K562 (cell line): ENCODE results near the gene MAGI2. TPM values are rescaled to one million over a fixed set of nuclear protein-coding genes. Genes with fewer than 3 reads are reported as not detected.

Source experiments
- ATAC-seq: fragments of 200-7000 bp; cut with Tn5 transposase; 3 replicates; pipeline ENCODE4 v1.9.1; 2020; ENCODE audit warnings: moderate library complexity
- BruUV-seq: library from RNA; stranded (reverse); fragments of 400-500 nt; replicated peaks from 2 replicates; lab custom pipeline; 2021; lab: Mats Ljungman, UMichigan
- CTCF ChIA-PET: fragments of 300-600 bp; formaldehyde crosslinking; extraction: SDS; loops from one replicate; lab custom pipeline; 2021; ENCODE audit warnings: low intra/inter-chr PET ratio; lab: Yijun Ruan, JAX
- POLR2A ChIA-PET: fragments of 300-600, 350-650 bp; sonication (Branson Sonifier 250); formaldehyde crosslinking; extraction: SDS; loops from one replicate; lab custom pipeline; 2021; ENCODE audit warnings: antibody characterized with exemption, inconsistent platforms; lab: Yijun Ruan, JAX
- DNase-seq, 4 experiments: peaks; one replicate each; pipeline versions ENCODE4 v3.0.0 to v3.0.0-alpha.2; 2011 to 2018; ENCODE audit warnings: low spot score in 3 of 4, mixed read lengths in 3 of 4; ENCODE audit errors: extremely low read depth in 1 of 4
- FAIRE-seq: peaks from 2 replicates; lab custom pipeline; 2011; peaks lifted over from hg19 to GRCh38; lab: Jason Lieb, UNC
- H2AFZ ChIP-seq: 2 replicates; pipeline ENCODE4 v1.6.0; 2011; ENCODE audit warnings: low read depth, low read length, control low read depth, inconsistent platforms
- H3K27ac ChIP-seq: fragments of 200-600 bp; 3 replicates; pipeline ENCODE4 v1.8.0; 2011; ENCODE audit warnings: low read depth, mild to moderate bottlenecking, control low read depth, inconsistent platforms, low read length, moderate library complexity, mixed read lengths; ENCODE audit errors: extremely low read depth
- H3K27me3 ChIP-seq, 2 experiments: fragments of 300-600 bp in 1 of 2; 2 replicates in 1 of 2; 3 replicates in 1 of 2; pipeline versions ENCODE4 v1.6.0 to v1.8.0; 2011; ENCODE audit warnings: inconsistent platforms in 2 of 2, low read length in 2 of 2, mild to moderate bottlenecking in 1 of 2, mixed read lengths in 1 of 2, moderate library complexity in 1 of 2; ENCODE audit not compliant: control insufficient read depth in 2 of 2, insufficient read depth in 2 of 2
- H3K36me3 ChIP-seq: fragments of 300-600 bp; 3 replicates; pipeline ENCODE4 v1.8.0; 2011; ENCODE audit warnings: mild to moderate bottlenecking, low read length, inconsistent platforms; ENCODE audit not compliant: control insufficient read depth, insufficient read depth
- H3K4me1 ChIP-seq, 2 experiments: fragments of 200-600 bp in 1 of 2; replicated peaks in 1 of 2; 2 replicates in 1 of 2; 3 replicates in 1 of 2; pipeline versions ENCODE4 v1.5.1 to v1.8.0; 2011; ENCODE audit warnings: inconsistent platforms in 2 of 2, low read length in 2 of 2, mild to moderate bottlenecking in 1 of 2, mixed read lengths in 1 of 2, moderate library complexity in 1 of 2; ENCODE audit not compliant: control insufficient read depth in 2 of 2, insufficient read depth in 2 of 2
- H3K4me2 ChIP-seq: 2 replicates; pipeline ENCODE4 v1.6.1; 2011; ENCODE audit warnings: low read length, control low read depth, inconsistent platforms, mixed read lengths; ENCODE audit not compliant: insufficient read depth
- H3K4me3 ChIP-seq: fragments of 200-600 bp; sonication (generic), shearing (Covaris generic); 2 replicates; pipeline ENCODE4 v1.5.1; 2016; ENCODE audit warnings: control low read depth, inconsistent platforms
- H3K79me2 ChIP-seq: fragments of 200-600 bp; 3 replicates; pipeline ENCODE4 v1.8.0; 2011; ENCODE audit warnings: low read length, inconsistent platforms; ENCODE audit not compliant: control insufficient read depth, insufficient read depth
- H3K9ac ChIP-seq, 2 experiments: 2 replicates each; pipeline versions ENCODE4 v1.6.0 to v1.6.1; 2011; ENCODE audit warnings: low read depth in 2 of 2, low read length in 2 of 2, control low read depth in 1 of 2, inconsistent platforms in 1 of 2, mild to moderate bottlenecking in 1 of 2, mixed read lengths in 1 of 2; ENCODE audit not compliant: insufficient read depth in 1 of 2
- H3K9me1 ChIP-seq: one replicate; pipeline ENCODE4 v1.6.0; 2011; ENCODE audit warnings: inconsistent platforms, mild to moderate bottlenecking, low read length, moderate library complexity; ENCODE audit not compliant: control insufficient read depth, insufficient read depth
- H3K9me3 ChIP-seq: replicated peaks from 2 replicates; pipeline ENCODE4 v1.5.1; 2011; ENCODE audit warnings: low read depth, low read length, inconsistent platforms; ENCODE audit not compliant: control insufficient read depth, insufficient read depth
- H4K20me1 ChIP-seq: replicated peaks from 2 replicates; pipeline ENCODE4 v1.6.1; 2011; ENCODE audit warnings: low read length, inconsistent platforms, mixed read lengths; ENCODE audit not compliant: control insufficient read depth, insufficient read depth
- ADNP ChIP-seq: fragments of 200-800 bp; sonication (Bioruptor generic); IDR thresholded peaks from 2 replicates; pipeline ENCODE4 v1.6.1; 2016; ENCODE audit warnings: missing genetic modification characterization, missing compliant biosample characterization
- ATF2 ChIP-seq: sonication (generic); formaldehyde crosslinking; IDR thresholded peaks from 2 replicates; pipeline ENCODE4 v1.8.1; 2022; ENCODE audit warnings: missing genetic modification reagents
- KAT8 ChIP-seq: fragments of 450-650 bp; IDR thresholded peaks from 2 replicates; pipeline ENCODE4 v1.6.1; 2016; ENCODE audit warnings: low read depth, mild to moderate bottlenecking
- KLF10 ChIP-seq: fragments of 250-450 bp; sonication (Bioruptor Pico); IDR thresholded peaks from 2 replicates; pipeline ENCODE4 v1.6.1; 2021; ENCODE audit warnings: matching md5 sums
- LEF1 ChIP-seq: fragments of 450-650 bp; IDR thresholded peaks from 2 replicates; pipeline ENCODE4 v1.6.1; 2016; ENCODE audit warnings: mild to moderate bottlenecking
- NEUROD1 ChIP-seq: fragments of 150-350 bp; IDR thresholded peaks from 2 replicates; pipeline ENCODE4 v1.6.1; 2014; ENCODE audit warnings: borderline replicate concordance, low read length, low read depth; ENCODE audit not compliant: partially characterized antibody
- ZBTB1 ChIP-seq: sonication (generic); formaldehyde crosslinking; IDR thresholded peaks from 2 replicates; pipeline ENCODE4 v1.8.1; 2023; ENCODE audit warnings: missing genetic modification reagents, low read depth, mild to moderate bottlenecking, borderline replicate concordance
- ZBTB11 ChIP-seq, 3 experiments: fragments of 200-800 bp in 1 of 3; fragments of 250-450 bp in 1 of 3; fragments of 450-650 bp in 1 of 3; sonication (Bioruptor Pico) in 1 of 3; sonication (Bioruptor generic) in 1 of 3; formaldehyde crosslinking in 1 of 3; IDR thresholded peaks; 2 replicates each; pipeline versions ENCODE4 v1.6.1 to v1.8.0; 2016 to 2022; ENCODE audit warnings: mild to moderate bottlenecking in 2 of 3, missing genetic modification characterization in 2 of 3, missing compliant biosample characterization in 1 of 3, moderate library complexity in 1 of 3
- ZNF280A ChIP-seq: fragments of 450-650 bp; IDR thresholded peaks from 2 replicates; pipeline ENCODE4 v1.6.1; 2018; ENCODE audit warnings: mild to moderate bottlenecking, low read depth; ENCODE audit not compliant: partially characterized antibody
- WGBS: fragments of 100-300 bp; shearing (Covaris generic); methylation state at CpG from one replicate; pipeline ENCODE4 v1.1.6; 2016; ENCODE audit warnings: low coverage, mixed read lengths; ENCODE audit not compliant: insufficient coverage; ENCODE audit errors: missing lambda C conversion rate; 5-methylcytosine and 5-hydroxymethylcytosine counted together
- in situ Hi-C: fragments of 300-500 bp; cut with MboI; formaldehyde crosslinking; loops from 4 replicates; pipeline ENCODE4 v1.15.0; 2018; ENCODE audit warnings: inconsistent platforms, mixed read lengths
- intact Hi-C: fragments of 100-400 bp; cut with micrococcal nuclease; formaldehyde crosslinking; loops from 2 replicates; pipeline ENCODE4 v1.14.2; 2022
- polyA plus RNA-seq, 8 experiments: library from polyadenylated mRNA; depleted of rRNA in 4 of 8; stranded (reverse) in 5 of 8; unstranded in 3 of 8; fragments of >200 nt; fragmentation: Nextera tagmentation in 2 of 8; fragmentation: Illumina TruSeq in 1 of 8; extraction: Ambion mirVana in 2 of 8; extraction: Trizol in 1 of 8; gene quantifications; 2 replicates each; pipeline versions ENCODE4 v1.2.1 to v1.2.3, GENCODE V29; 2011 to 2014; ENCODE audit warnings: inconsistent platforms in 1 of 8, missing spikeins in 1 of 8
- total RNA-seq, 7 experiments: library from RNA; depleted of rRNA in 6 of 7; stranded (reverse); fragments of >200 nt in 6 of 7; fragmentation: Illumina TruSeq in 2 of 7; extraction: Trizol in 2 of 7; gene quantifications; 2 replicates each; pipeline versions ENCODE4 v1.2.1 to v1.2.3, GENCODE V29; 2011 to 2021; ENCODE audit warnings: low replicate concordance in 1 of 7

MAGI2 gene
- total and polyA plus RNA-seq, 9 of the 15 experiments (the other 6 are each of a cell fraction or from before 2014, with no cell fraction given): 0.27 to 1.4 (median 0.70) TPM

- TF ChIP-seq ADNP (tag) (no peak), LEF1 (no peak), KLF10 (no peak), ZNF280A (no peak), ZBTB1 (no peak), ATF2 (CRISPR knock-in tag) (no peak), NEUROD1 (no peak), KAT8 (no peak), ZBTB11 (CRISPR knock-in tag; IDR thresholded peaks at IDR 0.05) (no peak)
- H3K9me3 ChIP-seq: no peaks in the 10 kb centered on the region; the same call in 1 of the 2 replicates
- 0% methylated on average over 3 of the region's 3 CpGs for WGBS
- no peak for FAIRE-seq
- ATAC-seq: no peak
- no peak for DNase-seq
- no peak overlapping the region for H3K4me2 ChIP-seq
- no peak overlapping the region for H3K4me3 ChIP-seq
- in situ Hi-C loops: no loop called here
- no peaks in the 10 kb centered on the region for H3K79me2 ChIP-seq
- no peaks in the 10 kb centered on the region for H3K9me1 ChIP-seq
- H4K20me1 ChIP-seq: no peaks in the 10 kb centered on the region
- POLR2A ChIA-PET: no interaction called here
- no peak overlapping the region for H3K27ac ChIP-seq
- CTCF ChIA-PET: no interaction called here
- intact Hi-C loops: no loop called here
- H3K36me3 ChIP-seq: no peaks in the 10 kb centered on the region
- no peaks in the 10 kb centered on the region for H3K4me1 ChIP-seq
- H3K27me3 ChIP-seq: no peaks in the 10 kb centered on the region
- BruUV-seq: no TSS peak
- H3K9ac ChIP-seq: no peak overlapping the region
- H2AFZ ChIP-seq: no peak overlapping the region
Measured at GRCh38 chr7:79175374-79175773, 278.1 kb downstream of the MAGI2 start.
